Measurements from ENCODE around the gene JAG1. TPM values are rescaled to one million over a fixed set of nuclear protein-coding genes. Genes with fewer than 3 reads are reported as not detected.
A peak's percentile ranks its signal among the peaks of the same experiment; 100 is the strongest.

Gene JAG1
- total and polyA plus RNA-seq, 9 of the 15 experiments (the other 6 are each of a cell fraction or from before 2014, with no cell fraction given): 0.04 to 0.40 (median 0.07) TPM

- in situ Hi-C loops (cut with MboI): no loop called here
- WGBS (ENCODE audit: insufficient coverage, low coverage, missing lambda C conversion rate): 0% methylated on average over 11 of the region's 14 CpGs
- CTCF ChIA-PET (ENCODE audit: low intra/inter-chr PET ratio): no interaction called here
- Histone ChIP-seq H4K20me1 (replicated peaks; ENCODE audit: control insufficient read depth, insufficient read depth, low read length) (no peaks in the 10 kb centered on the region), H2AFZ (ENCODE audit: low read depth, low read length) (no peak overlapping the region), H3K4me2 (ENCODE audit: insufficient read depth, low read length) (no peak overlapping the region), H3K9me3 (replicated peaks; ENCODE audit: control insufficient read depth, insufficient read depth, low read depth, low read length) (no peaks in the 10 kb centered on the region), H3K9ac (ENCODE audit: insufficient read depth in 1 of 2, low read depth in 2 of 2, low read length in 2 of 2) (no peak overlapping the region), H3K27ac (ENCODE audit: extremely low read depth, low read depth, low read length) (no peak overlapping the region), H3K27me3 (ENCODE audit: control insufficient read depth in 2 of 2, insufficient read depth in 2 of 2, low read length in 2 of 2) (no peaks in the 10 kb centered on the region; a peak in 1 of 5 replicates), H3K36me3 (ENCODE audit: control insufficient read depth, insufficient read depth, low read length) (no peaks in the 10 kb centered on the region), H3K4me1 (replicated peaks in 1 of 2; ENCODE audit: control insufficient read depth in 2 of 2, insufficient read depth in 2 of 2, low read length in 2 of 2) (no peaks in the 10 kb centered on the region), H3K4me3 (no peak overlapping the region), H3K9me1 (ENCODE audit: control insufficient read depth, insufficient read depth, low read length) (no peaks in the 10 kb centered on the region), H3K79me2 (ENCODE audit: control insufficient read depth, insufficient read depth, low read length) (no peaks in the 10 kb centered on the region)
- no peak for TF ChIP-seq DPF2 (IDR thresholded peaks at IDR 0.05)
- peak; percentile 5; the same call in 1 of the 2 replicates for TF ChIP-seq TFE3 (CRISPR knock-in tag; IDR thresholded peaks at IDR 0.05)
- ATAC-seq: no peak
- DNase-seq (ENCODE audit: extremely low read depth in 1 of 4, low spot score in 3 of 4): no peak
- POLR2A ChIA-PET: interaction anchor here (0.7 to 1.0 kb wide), 3 partner anchors 10 to 1583 kb away, joined by 3 to 6 read pairs (median 3); no protein-coding TSS in a partner anchor
- no peak for FAIRE-seq
- intact Hi-C loops (cut with micrococcal nuclease): no loop called here
- BruUV-seq (replicated peaks): no TSS peak
These were observed 12.7 kb upstream of the JAG1 start for GRCh38 chr20:10686356-10687133.

- Histone ChIP-seq H3K27me3 (ENCODE audit: control insufficient read depth in 2 of 2, insufficient read depth in 2 of 2, low read length in 2 of 2) (no peaks in the 10 kb centered on the region; a peak in 1 of 5 replicates), H2AFZ (ENCODE audit: low read depth, low read length) (no peak overlapping the region), H3K4me2 (ENCODE audit: insufficient read depth, low read length) (no peak overlapping the region), H3K79me2 (ENCODE audit: control insufficient read depth, insufficient read depth, low read length) (no peaks in the 10 kb centered on the region), H3K9me1 (ENCODE audit: control insufficient read depth, insufficient read depth, low read length) (no peaks in the 10 kb centered on the region), H3K4me3 (no peak overlapping the region), H3K9me3 (replicated peaks; ENCODE audit: control insufficient read depth, insufficient read depth, low read depth, low read length) (no peaks in the 10 kb centered on the region), H3K27ac (ENCODE audit: extremely low read depth, low read depth, low read length) (no peak overlapping the region), H3K9ac (ENCODE audit: insufficient read depth in 1 of 2, low read depth in 2 of 2, low read length in 2 of 2) (no peak overlapping the region), H3K36me3 (ENCODE audit: control insufficient read depth, insufficient read depth, low read length) (no peaks in the 10 kb centered on the region), H4K20me1 (replicated peaks; ENCODE audit: control insufficient read depth, insufficient read depth, low read length) (no peaks in the 10 kb centered on the region), H3K4me1 (replicated peaks in 1 of 2; ENCODE audit: control insufficient read depth in 2 of 2, insufficient read depth in 2 of 2, low read length in 2 of 2) (no peaks in the 10 kb centered on the region)
- in situ Hi-C loops (cut with MboI) (no loop called here), intact Hi-C loops (cut with micrococcal nuclease) (no loop called here)
- FAIRE-seq: no peak
- DNase-seq (ENCODE audit: extremely low read depth in 1 of 4, low spot score in 3 of 4): no peak
- POLR2A ChIA-PET: no interaction called here
- CTCF ChIA-PET (ENCODE audit: low intra/inter-chr PET ratio): no interaction called here
- ATAC-seq: no peak
- no TSS peak for BruUV-seq (replicated peaks)
- 0% methylated on average over 2 of the region's 2 CpGs for WGBS (ENCODE audit: insufficient coverage, low coverage, missing lambda C conversion rate)
- TF ChIP-seq NCOA2 (IDR thresholded peaks at IDR 0.05; ENCODE audit: partially characterized antibody in 2 of 2) (no peak), IRF9 (tag; IDR thresholded peaks at IDR 0.05) (no peak), SREBF2 (CRISPR knock-in tag; IDR thresholded peaks at IDR 0.05) (no peak), GMEB1 (CRISPR knock-in tag; IDR thresholded peaks at IDR 0.05) (no peak), ZNF668 (CRISPR knock-in tag; IDR thresholded peaks at IDR 0.05) (no peak), SMAD1 (IDR thresholded peaks at IDR 0.05; ENCODE audit: low read depth, low read length, partially characterized antibody) (no peak), ZNF699 (CRISPR knock-in tag; IDR thresholded peaks at IDR 0.05; ENCODE audit: insufficient replicate concordance) (no peak)
These were observed 9.7 kb upstream of the JAG1 start for GRCh38 chr20:10683537-10683936.

All from K562 (cell line).